Prostate gland (tissue), 2 donors: Measurements from ENCODE around the gene MMP17. TPM values are rescaled to one million over a fixed set of nuclear protein-coding genes. Genes with fewer than 3 reads are reported as not detected.

Experiments used
- DNase-seq: peaks from one replicate; pipeline ENCODE4 v3.0.0-alpha.2; 2019; ENCODE audit warnings: low spot score
- H3K27ac ChIP-seq, 2 donors: fragments of 200-600 bp; sonication (generic); 2 replicates each; pipeline ENCODE4 v1.5.1; 2017 to 2019
- H3K27me3 ChIP-seq: fragments of 200-600 bp; sonication (generic); replicated peaks from 2 replicates; pipeline ENCODE4 v1.5.1; 2019; ENCODE audit not compliant: insufficient read depth
- H3K36me3 ChIP-seq, 2 donors: fragments of 200-600 bp; sonication (generic); 1 replicate in 1 of 2; 2 replicates in 1 of 2; pipeline versions ENCODE4 v1.5.1 to v1.8.1; 2017 to 2019
- H3K4me1 ChIP-seq: fragments of 200-600 bp; sonication (generic); replicated peaks from 2 replicates; pipeline ENCODE4 v1.5.1; 2019
- H3K4me3 ChIP-seq, 2 donors: fragments of 200-600 bp; sonication (generic); 2 replicates each; pipeline ENCODE4 v1.5.1; 2017 to 2019
- H3K9me3 ChIP-seq: fragments of 200-600 bp; sonication (generic); 2 replicates; pipeline ENCODE4 v1.5.1; 2017
- POLR2A ChIP-seq: fragments of 450-650 bp; IDR thresholded peaks from one replicate; pipeline ENCODE4 v1.6.1; 2016; ENCODE audit warnings: antibody characterized with exemption, mild to moderate bottlenecking
- POLR2AphosphoS5 ChIP-seq: sonication (generic); formaldehyde crosslinking; IDR thresholded peaks from one replicate; pipeline ENCODE4 v1.6.1; 2017; ENCODE audit warnings: antibody characterized with exemption
- WGBS: methylation state at CpG from one replicate; pipeline ENCODE4 v1.1.5; 2018; 5-methylcytosine and 5-hydroxymethylcytosine counted together
- intact Hi-C: fragments of 100-400 bp; cut with DNase I; formaldehyde crosslinking; loops from one replicate; pipeline ENCODE4 v1.14.2; 2022
- total RNA-seq, 2 donors: library from RNA; depleted of rRNA; stranded (reverse); fragments of >200 nt; gene quantifications; one replicate each; pipeline ENCODE4 v1.1.0, GENCODE V29; 2016
- TF ChIP-seq, protein P1 (sequence below), 4 experiments: fragments of 200-600 bp in 2 of 4; fragments of 450-650 bp in 2 of 4; sonication (generic) in 2 of 4; IDR thresholded peaks; 1 replicate in 3 of 4; 2 replicates in 1 of 4; pipeline ENCODE4 v1.5.1; 2016 to 2019; ENCODE audit warnings: antibody characterized with exemption in 4 of 4, mild to moderate bottlenecking in 2 of 4, moderate library complexity in 2 of 4

Gene MMP17
- total RNA-seq, 2 donors from 2014 or later: 1.1 to 35.7 TPM

DNA sequence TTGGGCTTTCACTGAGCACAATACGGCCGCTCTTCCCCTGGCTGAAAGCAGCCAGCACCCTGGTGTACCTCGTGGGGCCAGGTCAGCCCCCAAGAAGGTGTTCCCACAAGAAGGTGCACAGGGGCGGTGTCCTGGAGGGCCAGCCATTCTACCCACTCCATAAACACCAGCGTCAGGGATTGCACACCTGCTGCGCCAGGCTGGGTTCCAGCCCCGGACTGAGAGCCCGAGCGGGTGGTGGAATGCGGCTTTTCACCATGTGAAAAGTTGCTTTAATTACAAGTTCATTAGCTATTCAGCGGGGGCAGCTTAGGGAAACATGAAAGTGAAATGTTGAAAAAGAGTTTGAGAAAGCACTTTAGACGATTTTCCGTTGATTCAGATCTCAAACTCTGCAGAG is 17.5 kb upstream of the MMP17 start:
- intact Hi-C loops: no loop called here
- WGBS: 63% methylated on average over 13 of the region's 13 CpGs

DNA sequence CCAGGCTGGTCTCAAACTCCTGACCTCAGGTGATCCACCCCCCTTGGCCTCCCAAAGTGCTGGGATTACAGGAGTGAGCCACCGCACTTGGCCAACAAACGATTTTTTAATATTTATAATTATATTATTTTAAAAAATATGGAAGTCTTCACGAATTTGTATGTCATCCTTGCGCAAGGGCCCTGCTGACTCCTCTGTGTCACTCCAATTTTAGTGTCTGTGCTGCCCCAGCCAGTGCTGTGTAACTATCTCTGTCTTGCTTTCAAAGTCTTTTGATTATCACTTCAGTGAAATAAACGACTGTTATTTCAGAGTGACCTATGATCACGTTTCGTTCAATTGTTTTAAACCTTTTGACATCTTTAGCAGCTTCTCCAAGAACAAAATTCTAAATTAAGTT is 13.1 kb upstream of the MMP17 start:
- H3K4me3 ChIP-seq: no peak overlapping the region
- no peaks in the 10 kb centered on the region for H3K36me3 ChIP-seq
- intact Hi-C loops: no loop called here
- H3K9me3 ChIP-seq: no peaks in the 10 kb centered on the region
- no peaks in the 10 kb centered on the region for H3K4me1 ChIP-seq
- 86% methylated on average over 7 of the region's 7 CpGs for WGBS
- no peak for DNase-seq
- TF ChIP-seq POLR2A: no peak
- TF ChIP-seq POLR2AphosphoS5: no peak
- TF ChIP-seq, protein P1, sequence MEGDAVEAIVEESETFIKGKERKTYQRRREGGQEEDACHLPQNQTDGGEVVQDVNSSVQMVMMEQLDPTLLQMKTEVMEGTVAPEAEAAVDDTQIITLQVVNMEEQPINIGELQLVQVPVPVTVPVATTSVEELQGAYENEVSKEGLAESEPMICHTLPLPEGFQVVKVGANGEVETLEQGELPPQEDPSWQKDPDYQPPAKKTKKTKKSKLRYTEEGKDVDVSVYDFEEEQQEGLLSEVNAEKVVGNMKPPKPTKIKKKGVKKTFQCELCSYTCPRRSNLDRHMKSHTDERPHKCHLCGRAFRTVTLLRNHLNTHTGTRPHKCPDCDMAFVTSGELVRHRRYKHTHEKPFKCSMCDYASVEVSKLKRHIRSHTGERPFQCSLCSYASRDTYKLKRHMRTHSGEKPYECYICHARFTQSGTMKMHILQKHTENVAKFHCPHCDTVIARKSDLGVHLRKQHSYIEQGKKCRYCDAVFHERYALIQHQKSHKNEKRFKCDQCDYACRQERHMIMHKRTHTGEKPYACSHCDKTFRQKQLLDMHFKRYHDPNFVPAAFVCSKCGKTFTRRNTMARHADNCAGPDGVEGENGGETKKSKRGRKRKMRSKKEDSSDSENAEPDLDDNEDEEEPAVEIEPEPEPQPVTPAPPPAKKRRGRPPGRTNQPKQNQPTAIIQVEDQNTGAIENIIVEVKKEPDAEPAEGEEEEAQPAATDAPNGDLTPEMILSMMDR (IDR thresholded peaks at IDR 0.05): no peak
- no peaks in the 10 kb centered on the region for H3K27me3 ChIP-seq
- no peak overlapping the region for H3K27ac ChIP-seq

More for the DNA sequence above, 17.5 kb upstream of the MMP17 start:
- no peaks in the 10 kb centered on the region for H3K4me1 ChIP-seq
- no peak for TF ChIP-seq POLR2AphosphoS5
- no peak for TF ChIP-seq POLR2A
- H3K27ac ChIP-seq: no peak overlapping the region
- H3K4me3 ChIP-seq: no peak overlapping the region
- no peaks in the 10 kb centered on the region for H3K9me3 ChIP-seq
- no peak for DNase-seq
- H3K36me3 ChIP-seq: no peaks in the 10 kb centered on the region
- no peaks in the 10 kb centered on the region for H3K27me3 ChIP-seq

DNA sequence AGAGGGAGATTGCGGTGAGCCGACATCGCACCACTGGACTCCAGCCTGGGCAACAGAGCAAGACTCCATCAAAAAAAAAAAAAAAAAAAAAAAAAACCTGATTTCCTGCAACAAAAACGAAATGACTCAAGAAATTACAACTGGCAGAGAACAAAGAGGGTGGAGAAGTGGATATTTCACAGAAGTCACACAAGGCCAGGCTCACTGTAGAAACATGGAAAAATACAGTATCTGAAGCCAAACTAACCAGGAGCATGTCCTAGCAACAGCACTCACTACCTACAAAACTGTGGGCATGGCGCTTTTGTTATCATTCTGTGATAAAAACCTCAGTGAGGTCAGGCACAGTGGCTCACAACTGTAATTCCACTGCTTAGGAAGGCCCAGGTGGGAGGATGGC is 11.7 kb upstream of the MMP17 start:
- H3K27me3 ChIP-seq: no peaks in the 10 kb centered on the region
- H3K4me1 ChIP-seq: no peaks in the 10 kb centered on the region
- WGBS: 77% methylated on average over 5 of the region's 5 CpGs
- no peaks in the 10 kb centered on the region for H3K36me3 ChIP-seq
- no peak for DNase-seq
- H3K27ac ChIP-seq: no peak overlapping the region
- H3K9me3 ChIP-seq: no peaks in the 10 kb centered on the region
- H3K4me3 ChIP-seq: no peak overlapping the region
- TF ChIP-seq, protein P1 (IDR thresholded peaks at IDR 0.05): no peak
- TF ChIP-seq POLR2A: no peak
- TF ChIP-seq POLR2AphosphoS5: no peak
- intact Hi-C loops: no loop called here

DNA sequence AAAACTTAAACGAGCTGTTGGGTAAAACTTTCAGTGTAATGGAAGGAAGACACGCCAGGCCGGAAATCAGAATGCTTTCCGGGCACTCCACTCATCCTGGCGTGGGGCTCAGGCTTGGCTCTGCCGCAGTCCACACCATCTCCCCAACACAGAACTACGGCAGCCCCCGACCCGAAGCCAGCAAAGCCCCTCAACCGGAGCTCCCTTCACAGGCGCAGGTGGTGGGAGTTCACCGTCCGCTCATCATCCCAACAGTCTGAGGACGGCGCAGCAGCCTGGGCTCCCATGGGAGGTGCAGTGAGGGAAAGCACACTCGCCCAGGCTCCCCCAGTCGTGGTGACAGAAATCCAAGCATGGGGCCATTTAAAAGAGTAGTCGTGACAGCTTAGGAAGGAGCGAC is 11.0 kb upstream of the MMP17 start:
- 86% methylated on average over 19 of the region's 19 CpGs for WGBS
- no peak overlapping the region for H3K4me3 ChIP-seq
- DNase-seq: no peak
- TF ChIP-seq POLR2AphosphoS5 (no peak), POLR2A (no peak)
- TF ChIP-seq, protein P1 (IDR thresholded peaks at IDR 0.05): no peak
- H3K4me1 ChIP-seq: no peaks in the 10 kb centered on the region
- intact Hi-C loops: no loop called here
- H3K27me3 ChIP-seq: no peaks in the 10 kb centered on the region
- no peaks in the 10 kb centered on the region for H3K36me3 ChIP-seq
- H3K27ac ChIP-seq: no peak overlapping the region
- no peaks in the 10 kb centered on the region for H3K9me3 ChIP-seq

DNA sequence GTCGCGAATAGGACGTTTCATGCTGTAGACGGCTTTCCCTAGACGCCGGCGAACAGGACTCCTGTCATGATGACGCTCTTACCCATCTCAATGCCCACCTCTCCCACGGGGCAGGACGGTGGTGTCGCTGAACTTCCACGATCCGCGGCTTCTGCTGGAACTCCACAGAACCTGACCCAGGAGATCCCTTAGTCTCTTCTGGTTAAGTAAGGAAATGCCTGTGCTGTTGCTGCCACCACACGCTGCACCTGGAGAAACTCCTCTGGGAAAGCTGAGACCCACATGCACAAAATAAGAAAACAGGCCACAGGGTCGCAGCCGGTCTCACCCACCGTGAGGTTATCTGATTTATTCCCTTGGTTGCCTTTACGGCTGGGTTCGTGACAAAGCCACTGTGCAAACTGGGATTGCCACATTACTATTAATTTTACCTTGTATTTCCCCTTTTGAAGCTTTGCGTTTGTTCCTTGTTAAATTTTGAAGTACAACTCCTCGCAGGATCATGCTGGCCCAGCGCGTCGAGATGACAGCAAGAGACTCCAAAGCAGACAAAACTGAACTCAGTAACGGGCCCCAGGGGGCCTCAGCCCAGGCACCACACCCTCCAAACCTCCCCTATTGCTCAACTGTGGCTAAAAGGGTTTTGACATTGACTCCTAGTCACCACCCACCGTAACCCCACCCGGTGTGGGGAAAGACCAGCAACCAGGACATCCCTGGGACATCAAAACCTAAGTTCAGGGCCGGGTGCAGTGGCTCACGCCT is 9.2 kb upstream of the MMP17 start:
- no peak for DNase-seq
- Histone ChIP-seq H3K27ac (no peak overlapping the region), H3K36me3 (no peaks in the 10 kb centered on the region), H3K4me3 (no peak overlapping the region), H3K27me3 (no peaks in the 10 kb centered on the region), H3K4me1 (no peaks in the 10 kb centered on the region), H3K9me3 (no peaks in the 10 kb centered on the region)
- TF ChIP-seq, protein P1 (IDR thresholded peaks at IDR 0.05): no peak
- TF ChIP-seq POLR2AphosphoS5 (no peak), POLR2A (no peak)
- intact Hi-C loops: no loop called here
- WGBS: 79% methylated on average over 30 of the region's 30 CpGs
